Brain microvascular endothelial cell (primary cell): ENCODE data around the gene KCMF1.

ENCODE experiments used
- DNase-seq: peaks from one replicate; pipeline ENCODE4 v3.0.0-alpha.2; 2020
- H3K27ac ChIP-seq: fragments of 250-450 bp; sonication (Bioruptor Pico); 2 replicates; pipeline ENCODE4 v1.5.1; 2020; ENCODE audit warnings: mild to moderate bottlenecking, moderate library complexity
- H3K27me3 ChIP-seq: fragments of 250-450 bp; sonication (Bioruptor Pico); replicated peaks from 2 replicates; pipeline ENCODE4 v1.5.1; 2020; ENCODE audit warnings: mild to moderate bottlenecking
- H3K36me3 ChIP-seq: fragments of 250-450 bp; sonication (Bioruptor Pico); replicated peaks from 2 replicates; pipeline ENCODE4 v1.5.1; 2020; ENCODE audit warnings: mild to moderate bottlenecking
- H3K4me3 ChIP-seq: 2 replicates; pipeline ENCODE4 v1.5.1; 2011; ENCODE audit warnings: low read depth, mild to moderate bottlenecking, control low read depth, low read length, moderate library complexity
- in situ Hi-C: cut with HindIII; loops from 2 replicates; pipeline ENCODE4 v1.10.0; 2017; ENCODE audit warnings: low sequenced_read_pairs, low pct_ligation_motif_present
- TF ChIP-seq, protein P1 (sequence below): IDR thresholded peaks from 2 replicates; pipeline ENCODE4 v1.5.1; 2011; ENCODE audit warnings: low read depth, mild to moderate bottlenecking, moderate library complexity, low read length, control low read depth, inconsistent platforms; ENCODE audit errors: missing control alignments

The KCMF1 gene

DNA sequence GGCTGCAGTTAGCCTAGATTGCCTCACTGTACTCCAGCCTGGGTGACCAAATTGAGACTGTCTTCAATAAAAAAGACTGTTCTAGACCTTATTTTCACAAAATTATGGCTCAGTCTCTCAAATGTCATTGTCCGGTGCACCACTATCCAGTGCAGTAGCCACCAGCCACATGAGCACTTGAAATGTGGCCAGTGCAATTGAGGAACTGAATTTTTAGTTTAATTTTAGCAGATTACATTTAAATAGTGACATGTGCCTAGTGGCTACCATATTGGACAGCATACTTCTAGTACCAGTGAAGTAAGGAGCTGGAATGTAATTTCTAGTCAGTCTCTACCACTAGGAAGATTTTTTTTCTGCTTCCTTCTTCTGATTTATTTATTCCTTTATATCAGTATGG is 39.4 kb downstream of the KCMF1 start:
- H3K4me3 ChIP-seq = no peak overlapping the region
- DNase-seq = no peak
- peaks cover 3% of the 10 kb centered on the region for H3K36me3 ChIP-seq
- TF ChIP-seq, protein P1, sequence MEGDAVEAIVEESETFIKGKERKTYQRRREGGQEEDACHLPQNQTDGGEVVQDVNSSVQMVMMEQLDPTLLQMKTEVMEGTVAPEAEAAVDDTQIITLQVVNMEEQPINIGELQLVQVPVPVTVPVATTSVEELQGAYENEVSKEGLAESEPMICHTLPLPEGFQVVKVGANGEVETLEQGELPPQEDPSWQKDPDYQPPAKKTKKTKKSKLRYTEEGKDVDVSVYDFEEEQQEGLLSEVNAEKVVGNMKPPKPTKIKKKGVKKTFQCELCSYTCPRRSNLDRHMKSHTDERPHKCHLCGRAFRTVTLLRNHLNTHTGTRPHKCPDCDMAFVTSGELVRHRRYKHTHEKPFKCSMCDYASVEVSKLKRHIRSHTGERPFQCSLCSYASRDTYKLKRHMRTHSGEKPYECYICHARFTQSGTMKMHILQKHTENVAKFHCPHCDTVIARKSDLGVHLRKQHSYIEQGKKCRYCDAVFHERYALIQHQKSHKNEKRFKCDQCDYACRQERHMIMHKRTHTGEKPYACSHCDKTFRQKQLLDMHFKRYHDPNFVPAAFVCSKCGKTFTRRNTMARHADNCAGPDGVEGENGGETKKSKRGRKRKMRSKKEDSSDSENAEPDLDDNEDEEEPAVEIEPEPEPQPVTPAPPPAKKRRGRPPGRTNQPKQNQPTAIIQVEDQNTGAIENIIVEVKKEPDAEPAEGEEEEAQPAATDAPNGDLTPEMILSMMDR = no peak
- in situ Hi-C loops = no loop called here
- no peaks in the 10 kb centered on the region for H3K27me3 ChIP-seq
- H3K27ac ChIP-seq = no peak overlapping the region

DNA sequence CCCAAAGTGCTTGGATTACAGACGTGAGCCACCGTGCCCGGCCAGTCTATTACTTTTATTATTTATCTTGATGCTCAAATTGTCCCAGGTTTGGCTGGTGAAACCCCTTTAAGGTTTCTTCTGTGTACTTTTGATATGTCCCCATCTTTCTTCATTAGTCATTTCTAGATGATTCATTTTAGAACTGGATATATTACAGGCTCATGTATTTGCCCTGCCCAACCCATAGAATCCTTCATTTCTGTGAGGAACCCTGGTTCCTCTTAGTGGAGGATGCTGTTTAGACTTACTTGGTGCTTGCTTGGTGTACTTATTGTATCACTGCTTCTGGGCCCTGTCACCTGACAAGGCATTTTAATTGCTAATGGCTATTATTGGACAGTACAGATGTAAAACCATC is 40.1 kb downstream of the KCMF1 start:
- Histone ChIP-seq H3K36me3 (peaks cover 3% of the 10 kb centered on the region), H3K27me3 (no peaks in the 10 kb centered on the region), H3K4me3 (no peak overlapping the region), H3K27ac (no peak overlapping the region)
- DNase-seq = no peak
- TF ChIP-seq, protein P1 = no peak
- in situ Hi-C loops = no loop called here

DNA sequence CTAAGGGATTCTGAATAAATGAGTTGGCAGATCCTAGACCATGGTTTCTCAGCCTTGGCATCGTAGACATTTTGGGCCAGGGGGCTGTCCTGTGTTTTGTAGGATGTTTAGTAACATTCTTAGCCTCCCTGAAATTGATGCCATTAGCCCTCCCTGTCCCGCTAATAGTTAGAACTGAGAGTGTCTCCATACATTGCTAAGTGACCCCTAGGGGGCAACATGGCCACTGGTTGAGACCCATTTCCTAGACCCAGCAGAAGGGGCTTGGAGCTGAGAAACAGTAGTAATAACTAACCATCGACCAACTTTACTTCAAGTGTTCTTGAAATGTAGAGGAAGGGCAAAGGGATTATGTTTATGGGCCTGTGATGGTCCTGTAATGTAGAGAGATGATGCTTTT is 40.8 kb downstream of the KCMF1 start:
- TF ChIP-seq, protein P1 = peak; percentile 39
- in situ Hi-C loops = no loop called here
- H3K27me3 ChIP-seq = no peaks in the 10 kb centered on the region
- peaks cover 3% of the 10 kb centered on the region for H3K36me3 ChIP-seq
- H3K27ac ChIP-seq = no peak overlapping the region
- DNase-seq = no peak
- no peak overlapping the region for H3K4me3 ChIP-seq

DNA sequence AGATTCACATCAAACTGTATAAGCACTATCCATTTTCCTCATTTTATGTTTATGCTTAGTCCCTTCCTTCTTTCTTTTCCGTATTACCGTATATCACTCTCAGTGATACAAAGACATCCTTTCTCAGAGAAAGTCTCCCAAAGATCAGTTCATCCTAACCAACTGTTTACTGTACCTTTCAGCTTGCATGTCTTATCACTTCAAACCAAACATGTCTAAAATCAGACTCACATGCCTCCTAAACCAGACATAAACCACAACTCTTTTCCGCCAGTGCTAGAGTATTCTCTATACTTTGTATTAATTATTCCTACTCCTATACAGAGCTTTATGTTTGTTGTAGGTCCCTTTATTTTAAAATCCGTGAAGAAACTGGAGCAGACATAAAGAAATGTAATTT is 41.5 kb downstream of the KCMF1 start:
- no peak overlapping the region for H3K27ac ChIP-seq

DNA sequence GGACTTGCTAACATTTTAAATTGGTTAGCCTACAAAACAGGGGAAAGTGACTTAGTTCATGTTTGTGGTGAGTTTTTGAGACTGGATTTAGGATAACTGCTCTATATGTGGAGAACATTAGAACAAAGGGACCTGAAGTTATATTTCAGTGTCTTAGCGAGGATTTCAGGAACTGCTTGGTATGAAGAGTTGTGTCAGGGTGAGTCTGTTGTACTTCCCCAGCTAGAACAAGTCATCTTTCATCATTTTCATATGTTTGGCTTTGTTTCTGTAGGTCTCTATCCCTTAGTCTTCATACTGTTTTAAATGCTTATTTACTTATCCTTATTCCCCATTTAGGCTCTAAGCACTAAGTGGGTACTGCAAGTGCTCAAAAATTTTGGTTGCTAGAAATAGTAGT is 41.9 kb downstream of the KCMF1 start:
- DNase-seq = no peak
- peaks cover under 1% of the 10 kb centered on the region for H3K36me3 ChIP-seq
- TF ChIP-seq, protein P1 = no peak
- H3K27ac ChIP-seq = no peak overlapping the region
- no peak overlapping the region for H3K4me3 ChIP-seq
- no peaks in the 10 kb centered on the region for H3K27me3 ChIP-seq
- in situ Hi-C loops = no loop called here

More for the DNA sequence above, 41.5 kb downstream of the KCMF1 start:
- in situ Hi-C loops = no loop called here
- no peak overlapping the region for H3K4me3 ChIP-seq
- H3K36me3 ChIP-seq = peaks cover 3% of the 10 kb centered on the region
- TF ChIP-seq, protein P1 = no peak
- no peaks in the 10 kb centered on the region for H3K27me3 ChIP-seq
- DNase-seq = no peak

DNA sequence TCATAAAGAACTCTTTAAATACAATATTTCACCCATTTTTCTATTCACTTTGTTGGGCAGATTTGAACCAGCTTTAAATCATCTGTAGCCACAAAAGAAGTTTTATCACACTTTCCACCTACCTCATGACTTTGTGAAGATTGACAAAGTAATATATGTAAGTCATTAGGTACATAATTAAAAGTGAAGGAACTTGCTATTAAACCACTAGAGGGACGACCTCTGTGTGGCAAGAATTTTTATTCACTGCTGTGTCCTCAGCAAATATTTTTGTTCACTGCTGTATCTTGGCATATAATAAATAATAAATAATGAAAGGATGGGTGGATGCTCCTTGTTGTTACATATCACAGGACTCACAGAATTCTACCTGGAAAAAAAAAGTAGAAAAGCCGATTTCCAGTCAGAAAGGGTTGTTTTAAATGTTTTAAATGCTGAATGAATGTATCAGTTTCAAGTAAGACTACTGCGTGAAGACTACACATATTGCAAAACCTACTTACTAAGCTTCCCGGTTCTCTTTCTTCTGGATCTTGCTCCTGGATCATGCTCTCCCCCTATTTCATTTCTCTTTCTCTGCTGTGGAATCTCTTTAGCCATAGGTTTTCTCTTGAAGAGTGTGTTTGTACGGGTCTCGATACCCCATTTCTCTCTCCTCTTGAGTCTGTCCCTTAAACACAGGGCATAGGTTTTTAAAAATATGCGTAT is 44.8 kb downstream of the KCMF1 start:
- in situ Hi-C loops = no loop called here
- peak overlapping the region; percentile 13 for H3K27ac ChIP-seq
- DNase-seq = no peak
- H3K27me3 ChIP-seq = no peaks in the 10 kb centered on the region
- H3K36me3 ChIP-seq = no peaks in the 10 kb centered on the region
- TF ChIP-seq, protein P1 = no peak
- H3K4me3 ChIP-seq = no peak overlapping the region
